NCI-H69 (cell line): ENCODE results near the gene AP4M1.

ENCODE experiments used
- DNase-seq: peaks from one replicate; lab custom pipeline; 2025; lab: John Stamatoyannopoulos, UW

Gene AP4M1

GRCh38 chr7:100157334-100158228, 56.1 kb downstream of the AP4M1 start:
- DNase-seq, result peak; percentile 71
